Right cardiac atrium (tissue), 5 donors: ENCODE measurements around the gene ZNF790. TPM values are rescaled to one million over a fixed set of nuclear protein-coding genes. Genes with fewer than 3 reads are reported as not detected.
A peak's percentile ranks its signal among the peaks of the same experiment; 100 is the strongest.
"Not testable (repeated sequence)": the region's sequence is repeated elsewhere in the genome, so short reads cannot be mapped to it uniquely, and the experiment has no call there.

Experiments used
- ATAC-seq, 2 donors: fragments of 200-7000 bp; cut with Tn5 transposase; one replicate each; pipeline versions ENCODE4 v1.8.0 to v1.9.1; 2020; ENCODE audit warnings: moderate library complexity in 2 of 2, mild to moderate bottlenecking in 1 of 2
- DNase-seq, 3 donors: peaks; one replicate each; pipeline ENCODE4 v3.0.0-alpha.2; 2020
- H3K27ac ChIP-seq: one replicate; pipeline ENCODE4 v1.5.1; 2013; ENCODE audit warnings: mild to moderate bottlenecking, low read length, control low read depth, moderate library complexity
- H3K27me3 ChIP-seq: one replicate; pipeline ENCODE4 v1.6.1; 2013; ENCODE audit not compliant: control insufficient read depth, insufficient read depth
- H3K4me1 ChIP-seq: one replicate; pipeline ENCODE4 v1.6.1; 2013; ENCODE audit warnings: low read length; ENCODE audit not compliant: control insufficient read depth, insufficient read depth
- H3K4me3 ChIP-seq: one replicate; pipeline ENCODE4 v1.5.1; 2013; ENCODE audit warnings: low read length, control low read depth
- H3K9me3 ChIP-seq: one replicate; pipeline ENCODE4 v1.6.1; 2013; ENCODE audit warnings: low read length; ENCODE audit not compliant: control insufficient read depth
- WGBS: extraction: QIAGEN DNeasy Blood & Tissue Kit; methylation state at CpG from one replicate; pipeline ENCODE4 v1.1.7; 2013; 5-methylcytosine and 5-hydroxymethylcytosine counted together
- intact Hi-C, 4 donors: fragments of 100-400 bp; cut with DNase I; formaldehyde crosslinking; loops; one replicate each; pipeline versions ENCODE4 v1.11.0 to v1.14.0; 2022 to 2023
- polyA plus RNA-seq: library from polyadenylated mRNA; stranded (reverse); fragments of 200-250 nt; gene quantifications from one replicate; pipeline ENCODE4 v1.2.3, GENCODE V29; 2013
- total RNA-seq, 4 donors: library from RNA; stranded (reverse); fragmentation: NEBNext Ultra II Directional; extraction: Animal tissue kit (Norgen Biotek cat#: 25700); gene quantifications; one replicate each; pipeline ENCODE4 v1.2.1, GENCODE V29; 2021
- donor health status: healthy with polysubstance abuse.
- donor health status: DM: no; HTN: yes; CAD: no.
- donor health status: DM: no; HTN: no; CAD: no.
- donor health status: DM: no; HTN: yes; CAD: no; lungs with severe emphysema.
- donor health status: DM: yes; HTN: yes; CAD: no.

ZNF790 gene
- total and polyA plus RNA-seq, 5 donors = 4.3 to 12.5 (median 10.3) TPM

DNA sequence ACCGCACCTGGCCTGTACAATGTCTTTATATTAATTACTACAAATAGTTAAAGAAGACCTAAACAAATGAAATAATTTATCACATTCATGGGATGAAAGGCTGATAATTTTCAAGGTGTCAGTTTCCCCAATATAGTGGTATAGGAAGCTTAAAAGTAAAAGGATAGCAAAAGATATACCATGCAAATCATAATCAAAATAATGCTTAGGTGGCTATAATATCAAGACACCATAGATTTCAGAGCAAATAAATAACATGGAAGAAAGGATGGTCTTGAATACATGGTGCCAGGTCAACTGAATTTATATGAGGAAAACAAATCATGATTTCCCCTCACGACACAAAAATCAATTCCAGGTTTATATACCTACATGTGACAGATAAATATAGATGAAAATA, 4.8 kb downstream of the ZNF790 start:
- intact Hi-C loops = no loop called here
- H3K4me1 ChIP-seq = no peaks in the 10 kb centered on the region

GRCh38 chr19:36821758-36822157, 16.4 kb downstream of the ZNF790 start:
- no peak for DNase-seq
- Histone ChIP-seq H3K27ac (no peak overlapping the region), H3K9me3 (peaks cover 25% of the 10 kb centered on the region), H3K27me3 (no peaks in the 10 kb centered on the region), H3K4me3 (no peak overlapping the region), H3K4me1 (no peaks in the 10 kb centered on the region)
- intact Hi-C loops = no loop called here
- WGBS = 97% methylated on average over 5 of the region's 5 CpGs
- ATAC-seq = no peak

More for the DNA sequence above, 4.8 kb downstream of the ZNF790 start:
- Histone ChIP-seq H3K9me3 (peaks cover 6% of the 10 kb centered on the region), H3K27ac (no peak overlapping the region), H3K4me3 (no peak overlapping the region), H3K27me3 (no peaks in the 10 kb centered on the region)
- ATAC-seq = no peak
- no peak for DNase-seq
- 100% methylated on average over 2 of the region's 2 CpGs for WGBS

- Histone ChIP-seq H3K27me3 (no peaks in the 10 kb centered on the region), H3K9me3 (peaks cover 28% of the 10 kb centered on the region), H3K4me1 (no peaks in the 10 kb centered on the region), H3K27ac (no peak overlapping the region), H3K4me3 (peak overlapping the region; percentile 38)
- ATAC-seq = no peak
- no peak for DNase-seq
- intact Hi-C loops = loop anchor here in 2 of 4 donors (5.0 to 10.0 kb wide), 2 partner anchors 53 to 76 kb away; no protein-coding TSS in a partner anchor
- WGBS = 98% methylated on average over 7 of the region's 7 CpGs
Observed at GRCh38 chr19:36819130-36819630, 19.0 kb downstream of the ZNF790 start.

DNA sequence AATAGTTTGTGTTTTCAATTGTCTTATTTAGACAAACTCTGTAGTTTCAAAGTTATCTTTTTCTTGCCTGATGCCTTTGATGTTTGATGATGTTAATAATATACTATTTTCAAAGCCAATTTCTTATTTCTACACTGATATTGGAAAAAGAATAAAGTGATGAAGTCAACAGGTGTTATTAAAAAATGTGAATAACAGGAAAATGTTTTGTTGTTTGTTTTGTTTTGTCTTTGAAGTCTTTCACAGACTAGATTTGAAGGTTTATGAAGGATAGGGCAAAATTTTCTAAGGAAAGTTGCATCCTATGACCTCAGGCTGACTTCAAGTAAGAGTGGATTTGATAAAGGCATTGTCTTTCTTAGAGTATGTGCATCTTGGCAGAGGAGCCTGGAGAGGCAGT, 31.2 kb downstream of the ZNF790 start:
- intact Hi-C loops = no loop called here

DNA sequence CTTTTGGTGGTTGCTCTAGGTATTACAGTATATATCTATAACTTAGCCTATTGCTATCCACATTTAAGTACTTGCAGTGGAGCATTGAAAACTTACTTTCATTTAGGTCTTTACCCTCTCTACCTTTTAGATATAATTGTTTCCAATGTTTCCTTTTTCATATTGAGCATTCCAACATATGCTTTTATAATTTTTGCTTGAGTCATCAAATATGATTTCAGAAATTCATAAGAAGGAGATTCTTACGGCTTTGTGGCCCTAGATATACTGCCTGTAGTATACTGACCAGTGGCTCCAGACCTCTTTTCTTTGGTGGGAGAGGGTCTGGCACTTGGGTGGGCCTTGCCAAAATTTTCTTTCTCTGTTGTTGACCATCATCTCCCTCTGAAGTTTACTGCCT, 32.8 kb downstream of the ZNF790 start:
- Histone ChIP-seq H3K4me1 (no peaks in the 10 kb centered on the region), H3K27ac (no peak overlapping the region), H3K4me3 (no peak overlapping the region), H3K9me3 (peaks cover 3% of the 10 kb centered on the region), H3K27me3 (no peaks in the 10 kb centered on the region)
- no peak for DNase-seq
- ATAC-seq = no peak
- 97% methylated on average over 1 of the region's 1 CpG for WGBS
- intact Hi-C loops = no loop called here

More for the DNA sequence above, 31.2 kb downstream of the ZNF790 start:
- no peak for ATAC-seq
- no peaks in the 10 kb centered on the region for H3K27me3 ChIP-seq
- no peak overlapping the region for H3K27ac ChIP-seq
- peaks cover 3% of the 10 kb centered on the region for H3K9me3 ChIP-seq
- no peak overlapping the region for H3K4me3 ChIP-seq
- no peak for DNase-seq
- no peaks in the 10 kb centered on the region for H3K4me1 ChIP-seq

- intact Hi-C loops = no loop called here
Observed at GRCh38 chr19:36797786-36798108, 40.4 kb downstream of the ZNF790 start.

GRCh38 chr19:36796714-36796992, 41.5 kb downstream of the ZNF790 start:
- no peaks in the 10 kb centered on the region for H3K9me3 ChIP-seq
- H3K27ac ChIP-seq = no peak overlapping the region
- H3K4me1 ChIP-seq = no peaks in the 10 kb centered on the region
- 11% methylated on average over 19 of the region's 19 CpGs for WGBS
- ATAC-seq (no peak), DNase-seq (peak in 2 of 3 donors; percentile 46 to 54)
- H3K4me3 ChIP-seq = peak overlapping the region; percentile 79
- no peaks in the 10 kb centered on the region for H3K27me3 ChIP-seq
- intact Hi-C loops = no loop called here

More at GRCh38 chr19:36797786-36798108, 40.4 kb downstream of the ZNF790 start:
- no peaks in the 10 kb centered on the region for H3K9me3 ChIP-seq
- no peaks in the 10 kb centered on the region for H3K27me3 ChIP-seq
- DNase-seq = no peak
- H3K4me1 ChIP-seq = no peaks in the 10 kb centered on the region
- peak overlapping the region; percentile 85 for H3K27ac ChIP-seq
- peak overlapping the region; percentile 79 for H3K4me3 ChIP-seq
- ATAC-seq = no peak
- under 1% methylated on average over 9 of the region's 9 CpGs for WGBS

DNA sequence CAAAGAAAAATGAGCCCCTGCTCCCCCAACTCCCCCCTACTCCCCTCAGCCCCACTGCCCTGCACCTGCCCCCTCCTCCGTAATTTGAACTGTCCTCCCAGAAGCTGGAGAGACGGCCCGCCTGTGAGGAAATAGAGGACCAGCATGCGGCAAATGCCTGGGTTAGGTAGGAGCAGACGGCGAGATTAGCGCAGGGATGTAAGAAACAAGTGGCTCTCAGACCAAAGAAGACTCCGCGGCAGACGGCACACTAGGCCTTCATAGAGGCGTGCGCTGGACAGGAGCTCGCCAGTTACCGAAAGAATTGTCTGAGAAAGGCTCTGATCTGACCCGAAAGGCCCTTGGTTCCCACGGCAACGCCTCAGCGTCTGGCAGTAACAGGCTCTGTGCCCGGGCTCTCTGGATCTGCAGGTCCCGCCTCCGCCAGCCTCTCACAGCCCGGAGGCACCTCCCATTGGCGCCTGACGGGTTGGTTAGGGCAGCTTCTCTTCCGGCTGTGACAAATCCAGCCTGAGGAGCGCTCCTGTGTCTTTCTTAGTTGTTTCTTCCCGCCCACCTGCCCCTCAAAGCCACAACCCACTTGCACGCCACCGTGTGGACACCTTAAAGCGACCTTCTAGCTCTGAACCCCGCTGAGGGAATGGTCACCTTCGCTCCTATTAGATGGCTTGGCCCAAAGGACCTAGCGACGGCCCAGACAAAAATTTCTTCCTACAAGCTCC, 46.6 kb downstream of the ZNF790 start:
- H3K4me1 ChIP-seq, intact Hi-C loops, H3K9me3 ChIP-seq, H3K27ac ChIP-seq, H3K4me3 ChIP-seq, H3K27me3 ChIP-seq: not testable (repeated sequence)
- WGBS = 5% methylated on average over 33 of the region's 34 CpGs
- peak; percentile 97 to 100 for ATAC-seq
- peak; percentile 42 to 72 (median 68) for DNase-seq

DNA sequence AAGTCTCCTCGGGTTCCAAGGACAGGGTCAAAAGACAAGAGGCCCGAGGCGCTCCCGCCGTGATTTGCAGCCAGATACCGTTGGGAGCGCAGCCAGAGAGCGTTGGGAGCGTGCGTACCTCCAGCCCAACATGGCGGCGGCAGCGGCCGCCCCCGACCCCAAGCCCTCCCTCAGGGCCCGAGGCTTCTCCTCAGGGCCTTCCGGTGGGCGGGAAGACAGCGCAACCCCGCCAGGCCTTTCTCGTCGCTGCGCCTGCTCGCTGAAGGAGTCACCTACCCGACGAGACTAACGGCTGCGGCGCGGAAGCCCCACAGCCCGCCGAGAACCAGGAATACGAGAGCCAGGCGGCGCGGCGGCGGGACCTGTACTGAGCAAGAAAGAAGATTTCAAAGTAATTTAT, 62.4 kb downstream of the ZNF790 start:
- peak overlapping the region; percentile 39 for H3K27ac ChIP-seq
- H3K27me3 ChIP-seq = no peaks in the 10 kb centered on the region
- WGBS = 15% methylated on average over 38 of the region's 38 CpGs
- peak overlapping the region; percentile 21 for H3K4me3 ChIP-seq
- peak; percentile 34 to 64 for ATAC-seq
- intact Hi-C loops = no loop called here
- DNase-seq = peak; percentile 61 to 87 (median 78)
- no peaks in the 10 kb centered on the region for H3K4me1 ChIP-seq
- no peaks in the 10 kb centered on the region for H3K9me3 ChIP-seq

- Histone ChIP-seq H3K27ac (peak overlapping the region; percentile 39), H3K9me3 (no peaks in the 10 kb centered on the region), H3K4me3 (peak overlapping the region; percentile 86), H3K27me3 (no peaks in the 10 kb centered on the region), H3K4me1 (no peaks in the 10 kb centered on the region)
- DNase-seq = no peak
- intact Hi-C loops = no loop called here
- ATAC-seq = no peak
- WGBS = 2% methylated on average over 15 of the region's 15 CpGs
Observed at GRCh38 chr19:36773223-36773579, 65.0 kb downstream of the ZNF790 start.

DNA sequence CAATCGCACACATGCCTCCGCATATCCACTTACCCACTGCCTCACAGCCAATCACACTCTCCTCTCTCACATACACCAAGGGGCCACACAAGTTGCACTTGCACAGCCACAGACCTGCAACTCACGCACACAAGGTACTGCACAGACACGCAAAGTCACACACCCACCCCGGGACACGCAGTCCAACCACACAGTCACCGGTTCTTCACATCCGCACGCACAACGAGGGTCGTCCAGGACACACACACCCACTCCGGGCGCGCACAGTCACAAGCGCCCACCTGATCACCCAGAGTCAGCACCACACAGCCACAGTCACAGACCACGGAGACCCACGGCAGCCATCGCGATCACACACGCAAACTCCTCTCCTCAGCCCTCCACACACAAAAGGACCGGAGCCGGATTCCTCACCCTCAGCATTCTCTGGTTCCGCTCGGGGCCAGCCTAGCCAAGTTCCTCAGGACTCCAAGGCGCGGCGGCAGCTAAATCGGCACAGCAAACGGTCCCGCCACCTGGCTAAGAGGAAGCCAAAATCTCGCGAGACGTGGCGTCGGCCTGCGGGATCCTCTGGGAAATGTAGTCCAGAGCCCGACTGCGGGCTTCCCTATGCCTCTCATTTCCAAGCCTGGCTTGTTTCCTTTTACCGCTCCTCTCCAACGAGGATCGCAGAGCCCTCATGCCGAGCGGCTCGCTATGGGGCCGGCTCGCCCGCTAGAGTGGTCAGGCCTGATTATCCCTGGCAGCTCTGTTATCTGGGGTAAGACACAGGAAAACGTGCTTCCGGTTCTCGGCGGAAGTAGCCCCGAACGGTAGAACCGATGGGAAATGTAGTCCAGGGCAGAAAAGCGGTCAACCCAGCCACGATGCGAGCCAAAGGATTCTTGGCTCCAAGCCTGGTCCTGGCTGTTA, 65.6 kb downstream of the ZNF790 start, which contains the start of gene ZNF850:
Gene ZNF850 (minus strand): TSS at position 497 of the 912 bp plus-strand sequence. CDS start 10,201 bp downstream, outside the sequence.
- ATAC-seq = peak; percentile 96 to 97
- no peaks in the 10 kb centered on the region for H3K27me3 ChIP-seq
- DNase-seq = peak; percentile 96 to 98 (median 98)
- H3K4me3 ChIP-seq = peak within 1 kb of the TSS; percentile 86
- no peaks in the 10 kb centered on the region for H3K4me1 ChIP-seq
- H3K9me3 ChIP-seq = no peaks in the 10 kb centered on the region
- intact Hi-C loops = no loop called here
- peak within 1 kb of the TSS; percentile 65 for H3K27ac ChIP-seq
- WGBS = under 1% methylated on average over 57 of the region's 57 CpGs
